ENCODE data around the gene SYT2.

DNA sequence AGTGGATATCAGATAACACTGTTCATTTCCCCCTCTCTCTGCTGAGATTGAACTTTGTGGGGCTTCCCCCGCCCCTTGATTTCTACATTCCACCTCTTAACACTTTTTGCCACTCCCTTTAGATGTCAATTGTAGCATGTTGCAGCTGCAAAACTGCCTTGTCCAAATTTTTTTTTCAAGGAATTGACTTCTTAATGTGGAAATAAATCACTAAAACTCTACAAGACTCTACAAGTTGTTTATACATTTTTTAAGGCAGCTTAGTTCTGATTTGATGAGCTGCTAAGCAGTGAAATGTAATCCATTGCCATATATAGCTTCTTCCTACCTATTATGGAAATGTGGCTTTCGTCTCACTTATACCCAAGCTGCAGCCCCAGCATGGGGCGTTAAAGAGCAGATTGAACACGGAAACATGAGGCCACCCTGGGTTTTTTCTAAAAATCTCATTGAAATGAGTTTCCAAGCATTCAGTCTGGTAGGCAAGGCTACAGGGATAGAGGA is 132.2 kb downstream of the SYT2 start:
- TF ChIP-seq, protein P1, sequence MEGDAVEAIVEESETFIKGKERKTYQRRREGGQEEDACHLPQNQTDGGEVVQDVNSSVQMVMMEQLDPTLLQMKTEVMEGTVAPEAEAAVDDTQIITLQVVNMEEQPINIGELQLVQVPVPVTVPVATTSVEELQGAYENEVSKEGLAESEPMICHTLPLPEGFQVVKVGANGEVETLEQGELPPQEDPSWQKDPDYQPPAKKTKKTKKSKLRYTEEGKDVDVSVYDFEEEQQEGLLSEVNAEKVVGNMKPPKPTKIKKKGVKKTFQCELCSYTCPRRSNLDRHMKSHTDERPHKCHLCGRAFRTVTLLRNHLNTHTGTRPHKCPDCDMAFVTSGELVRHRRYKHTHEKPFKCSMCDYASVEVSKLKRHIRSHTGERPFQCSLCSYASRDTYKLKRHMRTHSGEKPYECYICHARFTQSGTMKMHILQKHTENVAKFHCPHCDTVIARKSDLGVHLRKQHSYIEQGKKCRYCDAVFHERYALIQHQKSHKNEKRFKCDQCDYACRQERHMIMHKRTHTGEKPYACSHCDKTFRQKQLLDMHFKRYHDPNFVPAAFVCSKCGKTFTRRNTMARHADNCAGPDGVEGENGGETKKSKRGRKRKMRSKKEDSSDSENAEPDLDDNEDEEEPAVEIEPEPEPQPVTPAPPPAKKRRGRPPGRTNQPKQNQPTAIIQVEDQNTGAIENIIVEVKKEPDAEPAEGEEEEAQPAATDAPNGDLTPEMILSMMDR (IDR thresholded peaks at IDR 0.05) = no peak
- TF ChIP-seq POLR2AphosphoS5 (IDR thresholded peaks at IDR 0.05) = peak; percentile 69

Measured in gastroesophageal sphincter (tissue), 3 donors.